ENCODE results near the gene THSD7B. TPM values are rescaled to one million over a fixed set of nuclear protein-coding genes. Genes with fewer than 3 reads are reported as not detected.
"Not testable (repeated sequence)": the region's sequence is repeated elsewhere in the genome, so short reads cannot be mapped to it uniquely, and the experiment has no call there.

The THSD7B gene
- total RNA-seq, 4 donors from 2014 or later = under 0.01 to 0.29 (median 0.03) TPM

- TF ChIP-seq EP300 (IDR thresholded peaks at IDR 0.05) = no peak
- no peak for TF ChIP-seq POLR2AphosphoS5 (IDR thresholded peaks at IDR 0.05)
- TF ChIP-seq POLR2A (IDR thresholded peaks at IDR 0.05; ENCODE audit: low read depth) = no peak
- no peak for TF ChIP-seq CTCF (IDR thresholded peaks at IDR 0.05)
- H3K9me3 ChIP-seq = no peaks in the 10 kb centered on the region
- no peak for DNase-seq (ENCODE audit: extremely low spot score)
- peaks cover 0 to 5% (median 2%) of the 10 kb centered on the region in 4 donors for H3K4me1 ChIP-seq
- H3K4me3 ChIP-seq = no peak overlapping the region
- H3K36me3 ChIP-seq = no peaks in the 10 kb centered on the region
- H3K27ac ChIP-seq (replicated peaks in 1 of 4) = no peak overlapping the region
- 67% methylated on average over 2 of the region's 2 CpGs for WGBS
- no peaks in the 10 kb centered on the region for H3K27me3 ChIP-seq
- intact Hi-C loops (cut with DNase I) = no loop called here
Measured at GRCh38 chr2:137050949-137051348, 285.6 kb downstream of the THSD7B start.

- Histone ChIP-seq H3K36me3 (no peaks in the 10 kb centered on the region), H3K27ac (replicated peaks in 1 of 4) (no peak overlapping the region), H3K27me3 (no peaks in the 10 kb centered on the region), H3K4me3 (no peak overlapping the region), H3K9me3 (no peaks in the 10 kb centered on the region), H3K4me1 (peaks cover 0 to 5% (median 2%) of the 10 kb centered on the region in 4 donors)
- intact Hi-C loops (cut with DNase I) = no loop called here
- no peak for DNase-seq (ENCODE audit: extremely low spot score)
- 42% methylated on average over 2 of the region's 2 CpGs for WGBS
- TF ChIP-seq CTCF (IDR thresholded peaks at IDR 0.05) (no peak), POLR2A (IDR thresholded peaks at IDR 0.05; ENCODE audit: low read depth) (no peak)
Measured at GRCh38 chr2:137051778-137052398, 286.5 kb downstream of the THSD7B start.

DNA sequence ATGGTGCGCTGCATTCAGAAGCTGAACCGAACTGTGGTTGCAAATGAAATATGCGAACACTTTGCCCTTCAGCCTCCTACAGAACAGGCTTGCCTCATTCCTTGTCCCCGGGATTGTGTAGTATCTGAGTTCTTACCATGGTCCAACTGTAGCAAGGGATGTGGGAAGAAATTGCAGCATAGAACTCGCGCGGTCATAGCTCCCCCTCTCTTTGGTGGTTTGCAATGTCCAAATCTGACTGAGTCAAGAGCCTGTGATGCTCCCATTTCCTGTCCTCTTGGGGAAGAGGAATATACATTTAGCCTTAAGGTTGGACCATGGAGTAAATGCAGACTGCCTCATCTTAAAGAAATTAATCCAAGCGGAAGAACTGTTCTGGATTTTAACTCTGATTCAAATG is 291.4 kb downstream of the THSD7B start:
- H3K36me3 ChIP-seq = no peaks in the 10 kb centered on the region
- H3K9me3 ChIP-seq = peaks cover 0 to 4% (median 0%) of the 10 kb centered on the region in 4 donors
- H3K27ac ChIP-seq (replicated peaks in 1 of 4) = no peak overlapping the region
- H3K27me3 ChIP-seq = no peaks in the 10 kb centered on the region
- WGBS = 90% methylated on average over 5 of the region's 8 CpGs
- intact Hi-C loops (cut with DNase I) = no loop called here
- no peak overlapping the region for H3K4me3 ChIP-seq
- H3K4me1 ChIP-seq = no peaks in the 10 kb centered on the region
- DNase-seq (ENCODE audit: extremely low spot score) = no peak
- TF ChIP-seq CTCF (IDR thresholded peaks at IDR 0.05) (no peak), POLR2A (IDR thresholded peaks at IDR 0.05; ENCODE audit: low read depth) (no peak), POLR2AphosphoS5 (IDR thresholded peaks at IDR 0.05) (no peak), EP300 (IDR thresholded peaks at IDR 0.05) (no peak)

DNA sequence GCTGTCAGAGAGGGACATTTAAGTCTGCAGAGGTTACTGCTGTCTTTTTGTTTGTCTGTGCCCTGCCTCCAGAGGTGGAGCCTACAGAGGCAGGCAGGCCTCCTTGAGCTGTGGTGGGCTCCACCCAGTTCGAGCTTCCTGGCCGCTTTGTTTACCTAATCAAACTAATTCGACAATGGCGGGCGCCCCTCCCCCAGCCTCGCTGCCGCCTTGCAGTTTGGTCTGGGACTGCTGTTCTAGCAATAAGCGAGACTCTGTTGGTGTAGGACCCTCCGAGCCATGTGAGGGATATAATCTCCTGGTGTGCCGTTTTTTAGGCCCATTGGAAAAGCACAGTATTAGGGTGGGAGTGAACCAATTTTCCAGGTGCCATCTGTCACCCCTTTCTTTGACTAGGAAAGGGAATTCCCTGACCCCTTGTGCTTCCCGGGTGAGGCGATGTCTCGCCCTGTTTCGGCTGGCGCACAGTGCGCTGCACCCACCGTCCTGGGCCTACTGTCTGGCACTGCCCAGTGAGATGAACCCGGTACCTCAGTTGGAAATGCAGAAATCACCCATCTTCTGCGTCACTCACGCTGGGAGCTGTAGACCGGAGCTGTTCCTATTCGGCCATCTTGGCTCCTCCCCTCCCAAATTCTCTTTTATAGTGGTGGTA is 310.9 kb downstream of the THSD7B start:
- H3K27me3 ChIP-seq; H3K9me3 ChIP-seq; H3K4me3 ChIP-seq; H3K27ac ChIP-seq (replicated peaks in 1 of 4); H3K4me1 ChIP-seq; DNase-seq (ENCODE audit: extremely low spot score); H3K36me3 ChIP-seq; intact Hi-C loops (cut with DNase I): not testable (repeated sequence)
- 96% methylated on average over 21 of the region's 22 CpGs for whole genome bisulfite sequencing

DNA sequence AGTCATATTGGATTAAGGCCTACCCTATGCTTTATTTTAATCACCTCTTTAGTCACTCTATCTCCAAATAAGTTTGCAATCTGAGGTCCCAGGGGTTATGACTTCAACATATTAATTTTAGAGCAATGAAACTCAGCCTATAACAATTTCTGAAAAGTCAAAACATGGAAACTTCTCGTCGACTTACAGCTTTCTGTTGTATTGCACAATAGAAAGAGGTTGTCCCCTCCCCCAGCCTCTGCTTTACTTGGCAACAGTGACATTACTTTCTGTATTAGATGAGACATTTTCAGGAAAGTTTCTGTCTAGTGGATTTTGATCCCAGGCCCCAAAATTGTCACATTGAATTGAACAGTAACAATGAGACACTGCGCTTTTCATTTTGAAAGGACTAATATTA is 326.4 kb downstream of the THSD7B start:
- Histone ChIP-seq H3K4me3 (no peak overlapping the region), H3K27me3 (no peaks in the 10 kb centered on the region), H3K36me3 (no peaks in the 10 kb centered on the region), H3K27ac (replicated peaks in 1 of 4) (no peak overlapping the region), H3K4me1 (no peaks in the 10 kb centered on the region), H3K9me3 (peaks cover 0 to 6% (median 2%) of the 10 kb centered on the region in 4 donors)
- intact Hi-C loops (cut with DNase I) = no loop called here
- DNase-seq (ENCODE audit: extremely low spot score) = no peak
- WGBS = 80% methylated on average over 3 of the region's 3 CpGs
- TF ChIP-seq POLR2A (IDR thresholded peaks at IDR 0.05; ENCODE audit: low read depth) = no peak
- no peak for TF ChIP-seq EP300 (IDR thresholded peaks at IDR 0.05)
- no peak for TF ChIP-seq POLR2AphosphoS5 (IDR thresholded peaks at IDR 0.05)
- no peak for TF ChIP-seq CTCF (IDR thresholded peaks at IDR 0.05)

All from esophagus muscularis mucosa (tissue), 4 donors.